SK-N-DZ (cell line): ENCODE data around the gene ZBTB16.
A peak's percentile ranks its signal among the peaks of the same experiment; 100 is the strongest.
"Not testable (repeated sequence)": the region's sequence is repeated elsewhere in the genome, so short reads cannot be mapped to it uniquely, and the experiment has no call there.

Source experiments
- DNase-seq: peaks from one replicate; pipeline ENCODE4 v3.0.0-alpha.2; 2015; ENCODE audit warnings: low spot score

Gene ZBTB16

GRCh38 chr11:114044042-114044871 lies 15.3 kb upstream of the ZBTB16 start:
- DNase-seq = no peak

- DNase-seq = no peak
Observed at GRCh38 chr11:114047327-114047726, 12.2 kb upstream of the ZBTB16 start.

- DNase-seq = no peak
Observed at GRCh38 chr11:114049050-114049449, 10.5 kb upstream of the ZBTB16 start.

GRCh38 chr11:114049766-114050165 lies 9.7 kb upstream of the ZBTB16 start:
- DNase-seq = not testable (repeated sequence)

GRCh38 chr11:114050258-114050927 lies 9.1 kb upstream of the ZBTB16 start:
- no peak for DNase-seq

GRCh38 chr11:114051558-114051957 lies 8.0 kb upstream of the ZBTB16 start:
- no peak for DNase-seq

GRCh38 chr11:114052160-114052559 lies 7.4 kb upstream of the ZBTB16 start:
- DNase-seq = no peak

GRCh38 chr11:114053406-114053805 lies 6.1 kb upstream of the ZBTB16 start:
- peak; percentile 77 for DNase-seq

- no peak for DNase-seq
Observed at GRCh38 chr11:114054806-114055205, 4.7 kb upstream of the ZBTB16 start.

GRCh38 chr11:114056409-114056808 lies 3.1 kb upstream of the ZBTB16 start:
- no peak for DNase-seq

GRCh38 chr11:114057147-114057546 lies 2.4 kb upstream of the ZBTB16 start:
- DNase-seq = no peak

GRCh38 chr11:114057605-114058004 lies 1.9 kb upstream of the ZBTB16 start:
- DNase-seq = no peak

GRCh38 chr11:114058026-114058706 lies 1.3 kb upstream of the ZBTB16 start:
- no peak for DNase-seq

GRCh38 chr11:114058871-114059277 lies 637 bp upstream of the ZBTB16 start:
- no peak for DNase-seq

- no peak for DNase-seq
Observed at GRCh38 chr11:114059984-114060391, 477 bp downstream of the ZBTB16 start.

- peak; percentile 20 for DNase-seq
Observed at GRCh38 chr11:114060392-114061047, 1.0 kb downstream of the ZBTB16 start.

GRCh38 chr11:114061048-114061680 lies 1.7 kb downstream of the ZBTB16 start:
- DNase-seq = peak; percentile 22

GRCh38 chr11:114061681-114062049 lies 2.2 kb downstream of the ZBTB16 start:
- DNase-seq = no peak

- no peak for DNase-seq
Observed at GRCh38 chr11:114062272-114062671, 2.8 kb downstream of the ZBTB16 start.

GRCh38 chr11:114063149-114063828 lies 3.8 kb downstream of the ZBTB16 start:
- DNase-seq = no peak

- no peak for DNase-seq
Observed at GRCh38 chr11:114063829-114064201, 4.3 kb downstream of the ZBTB16 start.
